Measurements from ENCODE around the gene AKAP8L. TPM values are rescaled to one million over a fixed set of nuclear protein-coding genes. Genes with fewer than 3 reads are reported as not detected.

AKAP8L gene
- total RNA-seq, 1 donor from 2014 or later = 79.8 TPM

GRCh38 chr19:15437355-15438123 lies 18.8 kb upstream of the AKAP8L start:
- Histone ChIP-seq H3K27me3 (ENCODE audit: control insufficient read depth, insufficient read depth, low read length) (no peaks in the 10 kb centered on the region), H3K4me3 (ENCODE audit: low read depth, low read length) (no peak overlapping the region), H3K36me3 (ENCODE audit: control insufficient read depth, insufficient read depth, low read length) (no peaks in the 10 kb centered on the region)
- no peak for DNase-seq (ENCODE audit: low read depth)
- TF ChIP-seq, protein P1, sequence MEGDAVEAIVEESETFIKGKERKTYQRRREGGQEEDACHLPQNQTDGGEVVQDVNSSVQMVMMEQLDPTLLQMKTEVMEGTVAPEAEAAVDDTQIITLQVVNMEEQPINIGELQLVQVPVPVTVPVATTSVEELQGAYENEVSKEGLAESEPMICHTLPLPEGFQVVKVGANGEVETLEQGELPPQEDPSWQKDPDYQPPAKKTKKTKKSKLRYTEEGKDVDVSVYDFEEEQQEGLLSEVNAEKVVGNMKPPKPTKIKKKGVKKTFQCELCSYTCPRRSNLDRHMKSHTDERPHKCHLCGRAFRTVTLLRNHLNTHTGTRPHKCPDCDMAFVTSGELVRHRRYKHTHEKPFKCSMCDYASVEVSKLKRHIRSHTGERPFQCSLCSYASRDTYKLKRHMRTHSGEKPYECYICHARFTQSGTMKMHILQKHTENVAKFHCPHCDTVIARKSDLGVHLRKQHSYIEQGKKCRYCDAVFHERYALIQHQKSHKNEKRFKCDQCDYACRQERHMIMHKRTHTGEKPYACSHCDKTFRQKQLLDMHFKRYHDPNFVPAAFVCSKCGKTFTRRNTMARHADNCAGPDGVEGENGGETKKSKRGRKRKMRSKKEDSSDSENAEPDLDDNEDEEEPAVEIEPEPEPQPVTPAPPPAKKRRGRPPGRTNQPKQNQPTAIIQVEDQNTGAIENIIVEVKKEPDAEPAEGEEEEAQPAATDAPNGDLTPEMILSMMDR (IDR thresholded peaks at IDR 0.05; ENCODE audit: insufficient read depth, low read length, poor library complexity, severe bottlenecking) = no peak

- Histone ChIP-seq H3K27me3 (ENCODE audit: control insufficient read depth, insufficient read depth, low read length) (no peaks in the 10 kb centered on the region), H3K36me3 (ENCODE audit: control insufficient read depth, insufficient read depth, low read length) (no peaks in the 10 kb centered on the region), H3K4me3 (ENCODE audit: low read depth, low read length) (no peak overlapping the region)
- TF ChIP-seq, protein P1 (IDR thresholded peaks at IDR 0.05; ENCODE audit: insufficient read depth, low read length, poor library complexity, severe bottlenecking) = no peak
- no peak for DNase-seq (ENCODE audit: low read depth)
Measured at GRCh38 chr19:15436826-15437110, 18.0 kb upstream of the AKAP8L start.

DNA sequence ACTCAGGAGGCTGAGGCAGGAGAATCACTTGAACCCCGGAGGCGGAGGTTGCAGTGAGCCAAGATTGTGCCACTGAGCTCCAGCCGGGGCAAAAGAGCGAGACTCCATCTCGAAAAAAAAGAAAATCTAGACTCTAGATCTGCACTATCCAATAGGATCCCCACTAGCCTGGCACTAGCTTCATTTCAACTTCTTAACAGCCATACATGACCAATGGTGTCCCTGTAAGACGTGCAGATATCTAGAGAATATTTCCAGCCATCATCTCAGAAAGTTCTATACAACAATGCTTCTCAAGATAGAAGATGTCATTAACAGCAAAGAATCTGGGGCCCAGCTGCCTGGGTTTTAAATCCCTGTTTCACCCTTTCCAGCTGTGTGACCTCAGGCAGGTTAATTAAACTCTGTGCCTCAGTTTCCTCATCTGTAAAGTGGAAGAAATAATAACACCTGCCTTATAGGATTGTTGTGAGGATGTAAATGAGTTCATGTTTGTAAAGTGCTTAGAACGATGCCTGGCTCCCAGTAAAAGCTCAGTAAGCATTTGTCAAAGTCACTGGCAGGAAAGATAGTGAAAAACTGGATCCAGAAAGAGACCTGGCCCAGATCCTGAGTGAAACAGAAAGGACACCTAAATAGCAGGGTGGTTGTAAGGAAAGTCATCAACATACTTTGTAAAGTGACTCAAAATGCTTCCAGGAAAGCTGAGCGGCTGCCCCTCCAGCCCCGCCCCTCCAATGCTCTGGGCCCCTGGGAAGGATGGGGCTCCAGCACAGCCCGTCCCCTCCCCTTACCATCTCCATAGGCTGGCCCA lies 17.4 kb upstream of the AKAP8L start:
- TF ChIP-seq, protein P1 (IDR thresholded peaks at IDR 0.05; ENCODE audit: insufficient read depth, low read length, poor library complexity, severe bottlenecking) = no peak
- Histone ChIP-seq H3K27me3 (ENCODE audit: control insufficient read depth, insufficient read depth, low read length) (no peaks in the 10 kb centered on the region), H3K4me3 (ENCODE audit: low read depth, low read length) (no peak overlapping the region), H3K36me3 (ENCODE audit: control insufficient read depth, insufficient read depth, low read length) (no peaks in the 10 kb centered on the region)
- DNase-seq (ENCODE audit: low read depth) = no peak

DNA sequence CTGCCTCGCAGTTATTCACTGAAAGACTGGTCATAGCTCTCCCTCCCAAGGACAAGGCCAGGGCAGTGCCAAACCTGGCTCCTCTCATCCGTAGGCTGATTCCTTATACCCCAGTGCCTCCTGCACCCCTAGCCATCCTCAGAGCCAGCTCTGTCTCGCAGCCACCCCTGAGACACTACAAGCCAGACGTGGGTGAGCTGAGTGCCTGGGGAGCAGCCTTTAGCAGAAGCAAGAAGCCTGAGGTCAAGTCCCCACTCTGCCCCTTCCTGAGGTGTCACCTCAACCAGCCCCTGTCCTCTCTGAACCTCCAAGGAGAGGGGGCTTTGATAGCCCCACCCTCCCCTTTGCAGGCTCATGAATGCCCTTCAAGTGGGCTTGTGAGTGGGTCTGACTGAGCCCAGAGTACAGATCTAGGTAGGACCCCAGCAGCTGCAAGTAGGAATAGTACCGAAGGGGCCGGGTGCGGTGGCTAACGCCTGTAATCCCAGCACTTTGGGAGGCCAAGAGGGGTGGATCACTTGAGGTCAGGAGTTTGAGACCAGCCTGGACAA lies 14.8 kb upstream of the AKAP8L start:
- no peaks in the 10 kb centered on the region for H3K36me3 ChIP-seq (ENCODE audit: control insufficient read depth, insufficient read depth, low read length)
- peak overlapping the region; percentile 82 for H3K4me3 ChIP-seq (ENCODE audit: low read depth, low read length)
- TF ChIP-seq, protein P1 (IDR thresholded peaks at IDR 0.05; ENCODE audit: insufficient read depth, low read length, poor library complexity, severe bottlenecking) = no peak
- DNase-seq (ENCODE audit: low read depth) = no peak
- no peaks in the 10 kb centered on the region for H3K27me3 ChIP-seq (ENCODE audit: control insufficient read depth, insufficient read depth, low read length)

- no peaks in the 10 kb centered on the region for H3K36me3 ChIP-seq (ENCODE audit: control insufficient read depth, insufficient read depth, low read length)
- no peak for DNase-seq (ENCODE audit: low read depth)
- H3K27me3 ChIP-seq (ENCODE audit: control insufficient read depth, insufficient read depth, low read length) = no peaks in the 10 kb centered on the region
- TF ChIP-seq, protein P1 (IDR thresholded peaks at IDR 0.05; ENCODE audit: insufficient read depth, low read length, poor library complexity, severe bottlenecking) = no peak
- H3K4me3 ChIP-seq (ENCODE audit: low read depth, low read length) = peak overlapping the region; percentile 82
Measured at GRCh38 chr19:15432629-15433518, 14.1 kb upstream of the AKAP8L start.

Data from kidney epithelial cell (primary cell).